Left forelimb (tissue), 1 donor: ENCODE results near the gene LTB4R2.

ENCODE experiments used
- DNase-seq: peaks from one replicate; pipeline ENCODE4 v3.0.0-alpha.2; 2018; ENCODE audit warnings: low spot score

Gene LTB4R2

GRCh38 chr14:24309538-24310264, at the start of gene LTB4R2:
Gene LTB4R2 (plus strand): TSS chr14:24310140. CDS start chr14:24310665, 525 bp downstream.
- no peak for DNase-seq

GRCh38 chr14:24260780-24261157, 49.2 kb upstream of the LTB4R2 start:
- no peak for DNase-seq

GRCh38 chr14:24261256-24261968, 48.5 kb upstream of the LTB4R2 start:
- no peak for DNase-seq

GRCh38 chr14:24261969-24262327, 48.0 kb upstream of the LTB4R2 start:
- DNase-seq, result no peak

GRCh38 chr14:24262821-24263733, 46.9 kb upstream of the LTB4R2 start, which contains the start of gene TGM1:
Gene TGM1 (minus strand): TSS chr14:24263177. CDS start chr14:24262352, 825 bp downstream.
- DNase-seq, result no peak

- no peak for DNase-seq
These were observed 46.1 kb upstream of the LTB4R2 start for GRCh38 chr14:24263848-24264247.

- DNase-seq, result no peak
These were observed 45.6 kb upstream of the LTB4R2 start for GRCh38 chr14:24264298-24264697.

GRCh38 chr14:24266344-24267244, 43.3 kb upstream of the LTB4R2 start:
- DNase-seq, result no peak

- DNase-seq, result no peak
These were observed 42.4 kb upstream of the LTB4R2 start for GRCh38 chr14:24267516-24267915.

GRCh38 chr14:24268225-24268624, 41.7 kb upstream of the LTB4R2 start:
- no peak for DNase-seq

- no peak for DNase-seq
These were observed 40.6 kb upstream of the LTB4R2 start for GRCh38 chr14:24269368-24269767.

GRCh38 chr14:24269910-24270536, 39.9 kb upstream of the LTB4R2 start:
- DNase-seq, result no peak

- DNase-seq, result no peak
These were observed 39.3 kb upstream of the LTB4R2 start for GRCh38 chr14:24270537-24271133.

GRCh38 chr14:24271134-24271833, 38.7 kb upstream of the LTB4R2 start, which contains the start of gene RABGGTA:
Gene RABGGTA (minus strand): TSS chr14:24271597. CDS start chr14:24271115, 482 bp downstream.
- DNase-seq, result peak; percentile 91

GRCh38 chr14:24271834-24272263, 38.1 kb upstream of the LTB4R2 start:
- no peak for DNase-seq

GRCh38 chr14:24272467-24272866, 37.5 kb upstream of the LTB4R2 start:
- no peak for DNase-seq

- DNase-seq, result no peak
These were observed 36.4 kb upstream of the LTB4R2 start for GRCh38 chr14:24273422-24273998.

GRCh38 chr14:24274101-24274543, 35.8 kb upstream of the LTB4R2 start:
- DNase-seq, result no peak

- no peak for DNase-seq
These were observed 32.9 kb upstream of the LTB4R2 start for GRCh38 chr14:24277071-24277470.
